Measurements from ENCODE around the gene RBP4.

Gene RBP4

GRCh38 chr10:93589648-93590562 is 11.1 kb downstream of the RBP4 start:
- Mint-ChIP-seq H3K36me3 (no peaks in the 10 kb centered on the region), H3K27me3 (peaks cover 8% of the 10 kb centered on the region), H3K27ac (no peak overlapping the region), H3K9me3 (no peaks in the 10 kb centered on the region), H3K4me3 (no peak overlapping the region), H3K4me1 (no peaks in the 10 kb centered on the region)
- ATAC-seq (ENCODE audit: low read depth): no peak
- no peak for DNase-seq (ENCODE audit: low spot score in 2 of 2)

GRCh38 chr10:93584445-93584844 is 16.6 kb downstream of the RBP4 start:
- ATAC-seq (ENCODE audit: low read depth): no peak
- Mint-ChIP-seq H3K4me3 (no peak overlapping the region), H3K36me3 (no peaks in the 10 kb centered on the region), H3K27ac (no peak overlapping the region), H3K27me3 (peaks cover 15% of the 10 kb centered on the region), H3K9me3 (peaks cover 7% of the 10 kb centered on the region), H3K4me1 (no peaks in the 10 kb centered on the region)
- no peak for DNase-seq (ENCODE audit: low spot score in 2 of 2)

GRCh38 chr10:93580828-93581227 is 20.2 kb downstream of the RBP4 start:
- H3K27ac Mint-ChIP-seq: no peak overlapping the region
- DNase-seq (ENCODE audit: low spot score in 2 of 2) (no peak), ATAC-seq (ENCODE audit: low read depth) (no peak)
- H3K36me3 Mint-ChIP-seq: no peaks in the 10 kb centered on the region
- H3K27me3 Mint-ChIP-seq: peaks cover 14% of the 10 kb centered on the region
- peaks cover 10% of the 10 kb centered on the region for H3K9me3 Mint-ChIP-seq
- no peak overlapping the region for H3K4me3 Mint-ChIP-seq
- no peaks in the 10 kb centered on the region for H3K4me1 Mint-ChIP-seq

- H3K4me1 Mint-ChIP-seq: no peaks in the 10 kb centered on the region
- H3K36me3 Mint-ChIP-seq: no peaks in the 10 kb centered on the region
- ATAC-seq (ENCODE audit: low read depth) (no peak), DNase-seq (ENCODE audit: low spot score in 2 of 2) (no peak)
- H3K27me3 Mint-ChIP-seq: peaks cover 14% of the 10 kb centered on the region
- peaks cover 10% of the 10 kb centered on the region for H3K9me3 Mint-ChIP-seq
- H3K4me3 Mint-ChIP-seq: no peak overlapping the region
- no peak overlapping the region for H3K27ac Mint-ChIP-seq
These were observed 20.9 kb downstream of the RBP4 start for GRCh38 chr10:93579985-93580711.

- Mint-ChIP-seq H3K36me3 (no peaks in the 10 kb centered on the region), H3K4me1 (no peaks in the 10 kb centered on the region), H3K4me3 (no peak overlapping the region), H3K27me3 (peaks cover 14% of the 10 kb centered on the region), H3K9me3 (peaks cover 10% of the 10 kb centered on the region), H3K27ac (no peak overlapping the region)
- DNase-seq (ENCODE audit: low spot score in 2 of 2): no peak
- no peak for ATAC-seq (ENCODE audit: low read depth)
These were observed 21.9 kb downstream of the RBP4 start for GRCh38 chr10:93579089-93579488.

GRCh38 chr10:93577565-93577964 is 23.5 kb downstream of the RBP4 start:
- Mint-ChIP-seq H3K4me1 (peaks cover 3% of the 10 kb centered on the region), H3K27ac (no peak overlapping the region), H3K27me3 (peaks cover 18% of the 10 kb centered on the region), H3K36me3 (no peaks in the 10 kb centered on the region), H3K9me3 (peaks cover 10% of the 10 kb centered on the region), H3K4me3 (no peak overlapping the region)
- DNase-seq (ENCODE audit: low spot score in 2 of 2): no peak
- no peak for ATAC-seq (ENCODE audit: low read depth)

- Mint-ChIP-seq H3K9me3 (peaks cover 10% of the 10 kb centered on the region), H3K27ac (no peak overlapping the region), H3K4me1 (peaks cover 3% of the 10 kb centered on the region), H3K27me3 (peaks cover 22% of the 10 kb centered on the region), H3K36me3 (no peaks in the 10 kb centered on the region), H3K4me3 (no peak overlapping the region)
- no peak for ATAC-seq (ENCODE audit: low read depth)
- no peak for DNase-seq (ENCODE audit: low spot score in 2 of 2)
These were observed 24.1 kb downstream of the RBP4 start for GRCh38 chr10:93576888-93577287.

- no peak for ATAC-seq (ENCODE audit: low read depth)
These were observed 27.1 kb downstream of the RBP4 start for GRCh38 chr10:93573924-93574323.

GRCh38 chr10:93573051-93573909 is 27.8 kb downstream of the RBP4 start:
- no peak for DNase-seq (ENCODE audit: low spot score in 2 of 2)
- Mint-ChIP-seq H3K9me3 (no peaks in the 10 kb centered on the region), H3K4me3 (no peak overlapping the region), H3K4me1 (peaks cover 3% of the 10 kb centered on the region), H3K27me3 (peaks cover 20% of the 10 kb centered on the region), H3K27ac (no peak overlapping the region), H3K36me3 (no peaks in the 10 kb centered on the region)
- no peak for ATAC-seq (ENCODE audit: low read depth)

More at GRCh38 chr10:93573924-93574323, 27.1 kb downstream of the RBP4 start:
- no peak overlapping the region for H3K27ac Mint-ChIP-seq
- no peaks in the 10 kb centered on the region for H3K9me3 Mint-ChIP-seq
- no peaks in the 10 kb centered on the region for H3K36me3 Mint-ChIP-seq
- no peak for DNase-seq (ENCODE audit: low spot score in 2 of 2)
- H3K27me3 Mint-ChIP-seq: peaks cover 20% of the 10 kb centered on the region
- peaks cover 3% of the 10 kb centered on the region for H3K4me1 Mint-ChIP-seq
- no peak overlapping the region for H3K4me3 Mint-ChIP-seq

- Mint-ChIP-seq H3K4me3 (no peak overlapping the region), H3K9me3 (no peaks in the 10 kb centered on the region), H3K27ac (no peak overlapping the region), H3K27me3 (peaks cover 18% of the 10 kb centered on the region), H3K4me1 (peaks cover 3% of the 10 kb centered on the region), H3K36me3 (no peaks in the 10 kb centered on the region)
- no peak for ATAC-seq (ENCODE audit: low read depth)
- DNase-seq (ENCODE audit: low spot score in 2 of 2): no peak
These were observed 28.4 kb downstream of the RBP4 start for GRCh38 chr10:93572606-93573005.

GRCh38 chr10:93570383-93570782 is 30.7 kb downstream of the RBP4 start:
- H3K9me3 Mint-ChIP-seq: no peaks in the 10 kb centered on the region
- no peak overlapping the region for H3K4me3 Mint-ChIP-seq
- ATAC-seq (ENCODE audit: low read depth): no peak
- no peaks in the 10 kb centered on the region for H3K36me3 Mint-ChIP-seq
- peaks cover 27% of the 10 kb centered on the region for H3K27me3 Mint-ChIP-seq
- no peak for DNase-seq (ENCODE audit: low spot score in 2 of 2)
- peaks cover 9% of the 10 kb centered on the region for H3K4me1 Mint-ChIP-seq
- no peak overlapping the region for H3K27ac Mint-ChIP-seq

- no peaks in the 10 kb centered on the region for H3K9me3 Mint-ChIP-seq
- no peak overlapping the region for H3K27ac Mint-ChIP-seq
- H3K27me3 Mint-ChIP-seq: peaks cover 27% of the 10 kb centered on the region
- no peaks in the 10 kb centered on the region for H3K36me3 Mint-ChIP-seq
- DNase-seq (ENCODE audit: low spot score in 2 of 2) (no peak), ATAC-seq (ENCODE audit: low read depth) (no peak)
- no peak overlapping the region for H3K4me3 Mint-ChIP-seq
- H3K4me1 Mint-ChIP-seq: peaks cover 5% of the 10 kb centered on the region
These were observed 33.0 kb downstream of the RBP4 start for GRCh38 chr10:93568105-93568390.

GRCh38 chr10:93567277-93568104 is 33.5 kb downstream of the RBP4 start:
- Mint-ChIP-seq H3K9me3 (no peaks in the 10 kb centered on the region), H3K36me3 (no peaks in the 10 kb centered on the region), H3K27me3 (peaks cover 25% of the 10 kb centered on the region), H3K4me1 (peaks cover 5% of the 10 kb centered on the region), H3K27ac (no peak overlapping the region), H3K4me3 (no peak overlapping the region)
- ATAC-seq (ENCODE audit: low read depth) (no peak), DNase-seq (ENCODE audit: low spot score in 2 of 2) (no peak)

Data from memory B cell (primary cell).